SJCRH30 (cell line): ENCODE data around the gene S1PR1. TPM values are rescaled to one million over a fixed set of nuclear protein-coding genes. Genes with fewer than 3 reads are reported as not detected.
A peak's percentile ranks its signal among the peaks of the same experiment; 100 is the strongest.

Experiments
- DNase-seq, 2 experiments: peaks; one replicate each; pipeline ENCODE4 v3.0.0-alpha.2; 2015 to 2020
- H3K27ac ChIP-seq: fragments of 250-450 bp; sonication (Bioruptor Pico); 2 replicates; pipeline ENCODE4 v1.5.1; 2020; ENCODE audit warnings: mild to moderate bottlenecking, moderate library complexity
- H3K27me3 ChIP-seq: fragments of 250-450 bp; sonication (Bioruptor Pico); 2 replicates; pipeline ENCODE4 v1.5.1; 2020; ENCODE audit warnings: mild to moderate bottlenecking, moderate library complexity
- H3K36me3 ChIP-seq: fragments of 250-450 bp; sonication (Bioruptor Pico); 2 replicates; pipeline ENCODE4 v1.5.1; 2020; ENCODE audit warnings: mild to moderate bottlenecking, moderate library complexity
- H3K4me1 ChIP-seq: fragments of 250-450 bp; sonication (Bioruptor Pico); 2 replicates; pipeline ENCODE4 v1.5.1; 2020; ENCODE audit warnings: mild to moderate bottlenecking, moderate library complexity
- H3K4me3 ChIP-seq: fragments of 250-450 bp; sonication (Bioruptor Pico); 2 replicates; pipeline ENCODE4 v1.5.1; 2020; ENCODE audit warnings: mild to moderate bottlenecking, moderate library complexity
- H3K9me3 ChIP-seq: fragments of 250-450 bp; sonication (Bioruptor Pico); replicated peaks from 2 replicates; pipeline ENCODE4 v1.5.1; 2020; ENCODE audit warnings: mild to moderate bottlenecking, moderate library complexity
- total RNA-seq: library from RNA; depleted of rRNA; stranded (reverse); fragments of >200 nt; shearing (Covaris generic); gene quantifications from 2 replicates; pipeline ENCODE4 v1.2.3, GENCODE V29; 2014

Gene S1PR1
- total RNA-seq, 1 experiment from 2014 or later = 22.4 TPM

DNA sequence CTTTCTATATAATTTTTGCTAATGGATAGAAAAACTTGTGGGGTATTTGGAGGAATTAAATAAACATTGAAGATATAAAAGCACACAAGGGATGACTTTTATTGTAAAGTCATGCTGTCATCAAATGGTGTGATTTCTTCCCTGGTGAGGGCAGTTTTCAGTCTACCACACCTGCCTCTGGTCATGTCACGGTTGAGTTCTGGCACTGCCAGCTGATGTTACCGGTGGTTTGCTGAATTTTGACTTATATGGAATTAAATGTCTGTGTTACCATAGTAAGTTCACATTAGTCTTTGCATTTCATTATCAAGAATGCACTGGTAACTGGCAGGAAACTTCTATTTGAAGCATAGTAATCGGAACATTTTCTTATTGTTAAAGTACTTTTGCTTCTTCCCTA lies 13.4 kb downstream of the S1PR1 start:
- Histone ChIP-seq H3K9me3 (no peaks in the 10 kb centered on the region; the same call in 1 of the 2 replicates), H3K4me3 (no peak overlapping the region), H3K36me3 (no peaks in the 10 kb centered on the region), H3K4me1 (no peaks in the 10 kb centered on the region), H3K27me3 (no peaks in the 10 kb centered on the region), H3K27ac (no peak overlapping the region)
- DNase-seq = no peak

DNA sequence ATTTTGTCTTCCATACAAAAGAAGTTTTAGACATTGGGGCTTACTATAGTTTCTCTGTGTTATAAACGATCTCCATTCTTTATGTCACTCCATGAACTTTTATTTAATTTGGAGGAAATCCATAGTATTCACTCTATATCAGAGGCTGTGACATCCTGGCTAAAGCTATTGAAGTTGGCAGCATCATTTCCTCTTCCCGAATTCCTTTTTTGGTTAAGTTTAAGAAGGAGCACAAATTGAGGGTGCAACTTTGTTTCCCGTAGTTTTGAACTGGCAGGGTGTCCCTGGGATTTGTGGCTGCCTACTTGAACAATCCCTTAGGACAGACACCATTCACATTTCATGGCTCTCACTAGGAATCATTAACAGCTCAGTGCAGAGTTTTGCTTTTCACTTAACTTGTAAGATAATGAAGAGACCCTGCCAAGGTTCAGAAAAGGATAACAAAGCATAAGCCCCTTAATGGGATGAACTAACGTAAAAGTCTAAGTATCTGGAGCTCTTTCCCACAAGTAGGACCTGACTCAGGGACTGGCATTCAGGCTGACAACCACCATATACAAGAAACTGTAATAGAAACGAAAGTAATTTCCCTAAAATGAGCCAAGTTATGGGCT lies 13.9 kb downstream of the S1PR1 start:
- H3K9me3 ChIP-seq = no peaks in the 10 kb centered on the region; the same call in 1 of the 2 replicates
- no peaks in the 10 kb centered on the region for H3K4me1 ChIP-seq
- no peak overlapping the region for H3K4me3 ChIP-seq
- H3K27ac ChIP-seq = no peak overlapping the region
- no peaks in the 10 kb centered on the region for H3K27me3 ChIP-seq
- no peaks in the 10 kb centered on the region for H3K36me3 ChIP-seq
- no peak for DNase-seq

DNA sequence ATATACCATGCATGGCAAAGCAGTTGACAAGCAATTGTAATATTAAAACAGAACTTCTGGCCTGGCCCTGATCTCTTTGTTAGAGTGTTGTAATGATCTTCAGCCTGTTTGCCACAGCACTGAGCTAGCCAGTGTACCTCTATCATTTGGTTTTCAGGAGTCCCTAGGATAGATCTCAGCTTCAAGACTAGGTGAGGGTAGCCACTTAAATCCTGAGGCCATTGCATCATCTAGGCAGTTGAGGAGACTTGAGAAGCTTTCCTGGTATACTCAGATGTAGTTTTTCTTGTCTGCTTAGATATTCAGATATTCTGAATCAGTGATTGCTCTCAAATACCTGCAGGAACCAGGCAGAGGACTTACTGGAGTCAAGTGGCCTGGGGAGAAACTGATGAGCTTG lies 14.7 kb downstream of the S1PR1 start:
- H3K4me3 ChIP-seq = no peak overlapping the region
- DNase-seq = no peak
- H3K36me3 ChIP-seq = no peaks in the 10 kb centered on the region
- H3K27ac ChIP-seq = no peak overlapping the region
- no peaks in the 10 kb centered on the region for H3K27me3 ChIP-seq
- H3K9me3 ChIP-seq = no peaks in the 10 kb centered on the region; the same call in 1 of the 2 replicates
- H3K4me1 ChIP-seq = no peaks in the 10 kb centered on the region

DNA sequence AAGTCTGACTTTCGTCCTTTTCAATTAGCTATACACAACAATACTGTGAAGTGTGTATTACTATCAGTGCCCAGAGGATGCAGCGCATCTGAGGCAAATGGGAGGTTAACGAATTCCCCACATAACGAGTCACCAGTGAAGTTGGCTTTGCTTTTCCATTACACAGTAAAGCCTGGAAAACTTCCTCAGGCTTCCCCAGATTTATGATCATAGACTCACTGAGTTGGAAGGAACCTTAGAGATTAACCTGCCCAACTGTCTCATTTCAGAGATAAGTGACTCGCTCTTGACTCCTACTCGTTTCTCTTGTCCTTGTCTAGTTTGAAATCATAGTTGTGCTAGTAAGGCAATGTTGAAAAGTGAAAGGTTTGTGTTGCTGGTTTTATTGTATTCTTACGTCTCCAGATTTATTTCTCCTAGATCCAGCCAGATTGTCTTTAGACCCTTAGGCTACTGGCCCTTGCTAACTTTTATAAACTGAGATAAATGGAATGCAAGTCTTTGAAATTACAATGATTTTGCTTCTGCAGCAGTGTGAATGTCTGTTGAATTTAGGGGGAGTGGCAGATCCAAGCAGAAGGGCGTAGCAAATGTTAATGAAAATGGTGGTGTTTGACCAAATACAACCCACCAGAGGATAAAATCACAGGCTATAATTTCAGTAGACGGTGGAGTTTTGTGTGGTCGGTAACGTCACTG lies 17.3 kb downstream of the S1PR1 start:
- H3K9me3 ChIP-seq = no peaks in the 10 kb centered on the region; the same call in 1 of the 2 replicates
- DNase-seq = peak in 1 of 2 experiments; percentile 29
- H3K4me1 ChIP-seq = no peaks in the 10 kb centered on the region
- no peaks in the 10 kb centered on the region for H3K36me3 ChIP-seq
- no peaks in the 10 kb centered on the region for H3K27me3 ChIP-seq
- no peak overlapping the region for H3K27ac ChIP-seq
- H3K4me3 ChIP-seq = no peak overlapping the region

DNA sequence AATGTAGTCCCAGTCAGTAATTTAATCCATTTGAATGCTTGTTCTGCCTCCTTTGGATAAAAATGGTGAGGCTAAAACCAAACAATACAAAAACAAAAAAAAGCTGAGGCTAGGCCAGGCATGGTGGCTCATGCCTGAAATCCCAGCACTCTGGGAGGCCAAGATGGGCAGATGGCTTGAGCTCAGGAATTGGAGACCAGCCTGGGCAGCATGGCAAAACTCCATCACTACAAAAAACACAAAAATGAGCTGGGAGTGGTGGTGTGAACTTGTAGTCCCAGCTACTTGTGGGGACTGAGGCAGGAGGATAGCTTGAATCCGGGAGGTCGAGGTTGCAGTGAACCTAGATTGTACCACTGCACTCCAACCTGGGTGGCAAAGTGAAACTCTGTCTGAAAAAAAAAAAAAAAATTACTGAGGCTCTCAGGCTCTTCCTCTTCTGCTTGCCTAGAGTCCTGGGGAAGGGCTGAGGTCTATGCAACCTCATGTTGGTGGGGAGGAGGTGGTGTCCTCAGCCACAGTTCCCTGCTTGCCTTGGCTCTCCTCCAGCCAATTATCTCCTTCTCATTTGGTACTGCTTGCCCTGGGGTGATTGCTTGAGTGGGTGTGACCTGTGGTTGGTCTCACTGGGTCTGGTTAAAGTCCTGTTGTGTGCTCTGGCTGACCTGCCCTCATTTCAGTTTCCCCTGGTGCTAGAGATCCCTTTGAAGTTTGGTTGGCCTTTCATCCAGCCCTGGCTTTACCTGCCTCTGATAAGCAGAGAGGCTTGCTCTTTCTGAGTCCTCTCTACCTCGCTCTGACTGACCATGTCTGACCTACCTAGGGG lies 20.9 kb downstream of the S1PR1 start:
- Histone ChIP-seq H3K27ac (no peak overlapping the region), H3K4me3 (no peak overlapping the region), H3K36me3 (no peaks in the 10 kb centered on the region), H3K9me3 (no peaks in the 10 kb centered on the region), H3K4me1 (no peaks in the 10 kb centered on the region), H3K27me3 (no peaks in the 10 kb centered on the region)
- peak; percentile 28 to 37 for DNase-seq

DNA sequence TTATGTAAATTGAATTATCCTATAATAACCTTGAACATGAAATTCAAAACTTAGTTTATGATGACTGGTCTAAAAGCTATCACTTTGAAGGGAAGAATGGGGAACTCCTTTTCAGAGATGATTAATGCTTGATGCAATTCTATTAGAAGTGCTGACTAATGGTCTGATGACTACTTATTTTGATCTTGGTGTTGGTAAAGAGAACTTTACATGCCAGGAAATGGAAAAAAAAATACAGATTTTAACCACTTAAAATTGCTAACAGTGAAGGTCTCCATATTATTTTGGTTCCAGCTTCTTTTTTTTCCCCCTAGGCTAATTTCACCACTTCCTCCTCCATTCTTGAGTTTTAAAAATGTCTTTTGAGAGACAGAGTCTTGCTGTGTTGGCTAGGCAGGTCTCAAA lies 22.9 kb downstream of the S1PR1 start:
- peaks cover 2% of the 10 kb centered on the region; the same call in 1 of the 2 replicates for H3K4me1 ChIP-seq
- H3K36me3 ChIP-seq = no peaks in the 10 kb centered on the region
- H3K27ac ChIP-seq = no peak overlapping the region
- DNase-seq = no peak
- no peaks in the 10 kb centered on the region for H3K27me3 ChIP-seq
- H3K9me3 ChIP-seq = no peaks in the 10 kb centered on the region
- H3K4me3 ChIP-seq = no peak overlapping the region

DNA sequence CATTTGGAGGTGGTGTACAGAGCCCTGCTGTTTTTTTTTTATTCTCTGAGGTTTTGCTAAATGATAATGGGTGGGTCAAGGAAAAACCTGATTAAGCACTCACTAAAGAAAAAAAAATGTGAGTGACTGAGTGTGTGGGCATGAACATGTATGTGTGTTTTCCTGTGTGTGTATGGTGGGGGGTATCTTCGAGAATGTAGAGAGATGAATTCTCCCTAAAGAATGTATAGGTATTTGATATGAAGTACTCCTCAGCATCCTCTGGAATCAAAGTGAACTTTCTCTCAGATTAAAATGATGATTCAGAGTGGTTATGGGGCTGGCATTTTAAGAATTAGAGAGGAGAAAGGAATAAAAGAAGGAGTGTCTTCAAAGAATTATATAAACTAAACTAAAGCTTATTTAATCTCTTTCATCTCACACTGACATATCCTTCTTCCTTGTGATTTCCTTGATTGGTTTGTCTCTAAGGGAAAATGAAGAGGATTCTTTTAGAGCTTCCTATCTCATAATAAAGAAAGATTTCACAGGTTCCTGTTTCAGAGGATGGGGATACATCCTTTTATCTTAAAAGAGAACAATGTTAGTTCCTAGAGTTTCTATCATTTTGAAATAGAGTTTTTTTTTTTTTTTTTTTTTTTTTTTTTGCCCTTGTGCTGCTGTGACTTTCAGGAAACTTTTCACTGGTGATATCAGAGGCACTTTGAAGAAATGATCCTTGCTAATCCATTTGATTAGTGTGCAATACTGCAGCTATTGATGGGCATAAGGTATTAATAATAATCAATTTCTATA lies 23.9 kb downstream of the S1PR1 start:
- Histone ChIP-seq H3K4me3 (no peak overlapping the region), H3K4me1 (peaks cover 2% of the 10 kb centered on the region; the same call in 1 of the 2 replicates), H3K27me3 (no peaks in the 10 kb centered on the region), H3K36me3 (no peaks in the 10 kb centered on the region), H3K27ac (no peak overlapping the region), H3K9me3 (no peaks in the 10 kb centered on the region)
- DNase-seq = no peak

DNA sequence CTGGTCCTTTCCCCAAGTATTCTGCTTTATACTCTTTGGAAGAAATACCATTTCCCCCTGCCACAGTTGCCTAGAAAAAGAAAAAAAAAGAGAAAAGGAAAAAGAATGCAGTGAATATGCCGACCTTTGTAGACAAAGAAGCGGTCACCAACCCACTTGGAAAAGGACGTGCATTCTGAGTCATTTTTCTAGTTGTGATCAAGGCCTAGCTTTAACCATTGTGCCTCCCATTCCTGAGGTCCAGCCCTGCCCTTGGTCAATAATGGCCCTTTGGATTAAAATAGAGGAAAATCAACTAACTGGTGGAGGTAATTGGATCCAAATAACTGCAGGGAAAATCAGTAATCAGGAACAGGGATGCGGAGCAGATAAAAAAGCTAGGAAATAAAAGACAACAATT lies 24.8 kb downstream of the S1PR1 start:
- no peaks in the 10 kb centered on the region for H3K9me3 ChIP-seq
- no peaks in the 10 kb centered on the region for H3K36me3 ChIP-seq
- H3K27ac ChIP-seq = no peak overlapping the region
- DNase-seq = no peak
- H3K4me1 ChIP-seq = peaks cover 2% of the 10 kb centered on the region; the same call in 1 of the 2 replicates
- H3K27me3 ChIP-seq = no peaks in the 10 kb centered on the region
- H3K4me3 ChIP-seq = no peak overlapping the region

DNA sequence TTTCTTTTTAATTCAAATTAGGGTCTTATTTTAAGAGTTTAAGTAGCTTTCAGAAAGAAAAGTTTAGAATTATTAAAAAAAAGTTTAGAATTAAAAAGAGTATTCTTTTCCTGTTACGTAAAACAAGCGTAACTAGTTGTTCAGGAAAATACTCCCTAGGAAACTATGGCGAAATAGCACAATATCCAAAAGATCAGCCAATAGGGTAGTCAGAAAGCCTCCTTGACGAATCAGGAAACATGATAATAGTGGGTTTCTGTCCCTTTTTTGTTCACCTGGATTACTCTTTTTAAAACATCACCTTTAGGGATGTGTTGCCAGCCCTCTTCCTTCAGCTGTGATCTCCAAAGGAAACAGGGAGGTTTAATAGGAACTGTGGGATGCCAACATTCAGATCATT lies 25.2 kb downstream of the S1PR1 start:
- Histone ChIP-seq H3K27ac (no peak overlapping the region), H3K36me3 (no peaks in the 10 kb centered on the region), H3K9me3 (no peaks in the 10 kb centered on the region), H3K27me3 (no peaks in the 10 kb centered on the region), H3K4me3 (no peak overlapping the region), H3K4me1 (peaks cover 2% of the 10 kb centered on the region; the same call in 1 of the 2 replicates)
- DNase-seq = no peak

DNA sequence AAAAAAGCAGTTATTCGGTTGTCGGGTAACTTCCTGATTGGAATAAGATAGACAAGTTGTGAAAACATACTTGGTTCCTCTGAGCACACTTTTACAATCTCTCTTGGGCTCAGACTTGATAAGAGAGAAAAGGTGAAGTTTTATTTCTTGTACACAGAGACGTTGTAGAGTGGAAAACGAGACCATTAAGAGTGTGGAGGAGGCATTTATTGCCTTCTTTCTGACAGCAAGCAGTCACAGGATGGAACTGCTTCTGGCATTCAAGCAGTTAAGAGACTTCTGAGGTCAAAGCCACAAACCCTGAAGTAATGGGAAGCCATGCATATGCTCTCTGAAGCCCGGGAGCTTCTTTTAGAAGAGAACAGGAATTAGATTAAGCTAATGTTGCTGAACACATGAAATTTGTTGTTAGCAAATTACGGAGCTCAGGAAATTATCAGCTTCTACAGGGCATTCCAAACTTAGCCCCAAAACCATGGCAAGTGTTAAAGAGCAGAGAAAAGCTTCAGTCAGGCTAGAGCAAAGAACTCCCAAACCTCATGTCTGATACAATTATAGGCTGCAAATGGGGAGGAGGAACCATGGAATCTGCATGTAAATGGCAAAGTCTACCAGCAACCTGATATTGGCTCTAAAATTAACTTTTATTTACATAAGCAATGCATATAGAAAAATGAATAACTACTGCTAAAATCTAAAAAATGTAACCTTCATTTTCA lies 26.0 kb downstream of the S1PR1 start:
- Histone ChIP-seq H3K27ac (no peak overlapping the region), H3K4me3 (no peak overlapping the region), H3K27me3 (no peaks in the 10 kb centered on the region), H3K36me3 (no peaks in the 10 kb centered on the region), H3K4me1 (peaks cover 2% of the 10 kb centered on the region; the same call in 1 of the 2 replicates), H3K9me3 (no peaks in the 10 kb centered on the region)
- no peak for DNase-seq

DNA sequence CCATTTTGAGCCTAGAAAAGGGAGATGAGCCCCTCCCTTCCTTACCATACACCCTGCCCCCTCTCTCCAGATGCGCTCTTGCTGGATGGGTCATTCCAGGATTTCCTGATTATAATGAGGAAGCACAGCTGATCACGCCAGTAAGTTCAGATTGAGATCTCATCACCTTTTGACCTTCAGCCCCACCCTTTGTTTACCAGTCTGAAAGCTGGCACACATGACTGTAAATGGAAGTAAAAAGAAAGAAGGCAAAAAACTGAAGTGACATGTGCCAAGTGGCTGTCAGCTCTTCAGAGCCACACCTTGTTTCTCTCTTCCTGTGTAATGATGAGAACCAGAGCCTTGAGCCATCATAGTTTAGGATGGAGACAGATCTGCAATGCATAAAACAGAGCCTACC lies 27.9 kb downstream of the S1PR1 start:
- Histone ChIP-seq H3K4me1 (peaks cover 2% of the 10 kb centered on the region; the same call in 1 of the 2 replicates), H3K27me3 (no peaks in the 10 kb centered on the region), H3K36me3 (no peaks in the 10 kb centered on the region), H3K4me3 (no peak overlapping the region), H3K27ac (no peak overlapping the region), H3K9me3 (no peaks in the 10 kb centered on the region)
- no peak for DNase-seq

DNA sequence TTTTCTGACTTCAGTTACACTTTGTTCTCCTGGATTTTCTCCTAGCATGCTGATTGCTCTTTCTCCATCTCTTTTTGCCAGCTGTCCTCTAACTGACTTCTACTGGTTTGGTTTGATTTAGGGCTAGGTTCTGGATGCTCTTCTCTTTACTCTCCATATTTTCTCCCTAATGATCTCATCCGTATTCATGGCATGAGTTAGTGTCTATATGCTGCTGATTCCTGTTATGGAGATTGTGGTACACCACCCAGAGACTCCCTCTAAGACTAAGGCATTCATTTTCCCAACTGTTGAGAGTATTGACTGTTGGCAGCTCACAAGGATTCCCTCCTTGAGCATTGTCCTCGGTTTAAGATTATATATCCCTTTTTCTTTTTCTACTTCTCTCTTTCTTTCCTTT lies 28.9 kb downstream of the S1PR1 start:
- no peaks in the 10 kb centered on the region for H3K9me3 ChIP-seq
- no peaks in the 10 kb centered on the region for H3K36me3 ChIP-seq
- no peak for DNase-seq
- no peak overlapping the region for H3K4me3 ChIP-seq
- H3K27me3 ChIP-seq = no peaks in the 10 kb centered on the region
- no peak overlapping the region for H3K27ac ChIP-seq
- peaks cover 2% of the 10 kb centered on the region; the same call in 1 of the 2 replicates for H3K4me1 ChIP-seq

DNA sequence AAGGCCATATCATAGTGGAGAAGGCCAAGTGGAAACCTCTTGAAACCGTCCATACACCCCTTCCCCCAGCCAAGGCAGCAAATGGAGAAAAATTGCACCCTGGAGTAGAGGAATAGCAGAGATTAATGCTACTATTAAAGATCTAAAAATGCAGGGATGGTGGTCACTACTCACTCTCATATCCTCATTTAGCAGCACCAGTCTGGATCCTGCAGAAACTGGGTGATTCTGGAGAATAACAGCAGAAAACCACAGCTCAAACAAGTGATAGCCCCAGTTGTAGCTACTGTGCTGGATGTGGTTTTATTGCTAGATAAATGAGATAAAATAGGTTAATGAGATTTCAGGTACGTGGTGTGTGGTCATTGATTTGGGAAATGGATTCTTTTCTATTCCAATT lies 30.3 kb downstream of the S1PR1 start:
- Histone ChIP-seq H3K36me3 (no peaks in the 10 kb centered on the region), H3K4me3 (no peak overlapping the region), H3K27me3 (no peaks in the 10 kb centered on the region)

DNA sequence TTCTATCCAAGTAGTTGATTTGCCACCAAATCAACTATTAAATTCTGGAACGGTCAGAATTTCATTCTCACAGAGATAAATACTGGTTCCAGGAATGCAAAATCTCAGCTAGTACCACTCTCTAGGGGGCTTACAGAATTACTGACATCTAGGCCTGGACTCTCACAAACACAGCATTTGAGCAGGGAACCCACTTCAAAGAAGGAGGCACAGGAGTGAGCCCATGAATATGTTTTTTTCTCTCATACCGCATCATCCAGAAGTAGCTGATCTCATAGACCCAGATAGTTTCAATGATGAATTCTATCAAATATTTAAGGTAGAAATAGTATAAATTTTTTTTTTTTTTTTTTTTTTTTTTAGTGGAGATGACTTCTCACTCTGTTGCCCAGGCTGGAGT lies 32.1 kb downstream of the S1PR1 start:
- DNase-seq = no peak
- Histone ChIP-seq H3K9me3 (no peaks in the 10 kb centered on the region), H3K36me3 (no peaks in the 10 kb centered on the region), H3K27me3 (no peaks in the 10 kb centered on the region), H3K27ac (no peak overlapping the region), H3K4me1 (peaks cover 2% of the 10 kb centered on the region; the same call in 1 of the 2 replicates), H3K4me3 (no peak overlapping the region)

More for the DNA sequence above, 30.3 kb downstream of the S1PR1 start:
- Histone ChIP-seq H3K9me3 (no peaks in the 10 kb centered on the region), H3K4me1 (peaks cover 2% of the 10 kb centered on the region; the same call in 1 of the 2 replicates), H3K27ac (no peak overlapping the region)
- no peak for DNase-seq
